Stimulated activated CD4-positive, alpha-beta T cell treated with anti-CD3 and anti-CD28 coated beads, Interleukin-4, amount 100 ng/mL, for 24 hours (primary cell): Measurements from ENCODE around the gene UCHL5.

Experiments used
- DNase-seq: peaks from one replicate; pipeline ENCODE4 v3.0.0-alpha.2; 2020

The UCHL5 gene

GRCh38 chr1:193059282-193060114 lies at the start of gene UCHL5, which contains the start of gene RO60:
Gene UCHL5 (minus strand): TSS chr1:193059360. CDS start chr1:193059260, 100 bp downstream.
Gene RO60 (plus strand): TSS chr1:193059612. CDS start chr1:193069055, 9,443 bp downstream.
- DNase-seq = peak; percentile 96

- DNase-seq = no peak
These were observed 49.3 kb upstream of the UCHL5 start for GRCh38 chr1:193108471-193108870.

DNA sequence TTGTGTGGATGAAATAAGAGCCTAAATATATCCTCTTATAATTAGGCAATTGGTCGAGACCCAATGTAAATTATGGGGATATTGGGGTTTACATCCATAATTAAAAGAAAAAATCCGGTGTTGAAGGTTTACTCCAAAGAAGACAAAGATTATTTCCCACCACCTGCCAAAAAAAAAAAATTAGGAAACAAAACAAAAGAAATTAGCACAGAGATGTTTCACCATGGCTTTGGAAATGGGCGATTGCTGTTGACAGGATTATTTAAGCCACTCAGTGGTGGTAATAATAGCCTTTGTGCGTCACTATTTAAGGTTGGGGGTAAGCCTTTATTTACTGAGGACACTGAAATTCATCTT lies 46.6 kb upstream of the UCHL5 start:
- DNase-seq = no peak

DNA sequence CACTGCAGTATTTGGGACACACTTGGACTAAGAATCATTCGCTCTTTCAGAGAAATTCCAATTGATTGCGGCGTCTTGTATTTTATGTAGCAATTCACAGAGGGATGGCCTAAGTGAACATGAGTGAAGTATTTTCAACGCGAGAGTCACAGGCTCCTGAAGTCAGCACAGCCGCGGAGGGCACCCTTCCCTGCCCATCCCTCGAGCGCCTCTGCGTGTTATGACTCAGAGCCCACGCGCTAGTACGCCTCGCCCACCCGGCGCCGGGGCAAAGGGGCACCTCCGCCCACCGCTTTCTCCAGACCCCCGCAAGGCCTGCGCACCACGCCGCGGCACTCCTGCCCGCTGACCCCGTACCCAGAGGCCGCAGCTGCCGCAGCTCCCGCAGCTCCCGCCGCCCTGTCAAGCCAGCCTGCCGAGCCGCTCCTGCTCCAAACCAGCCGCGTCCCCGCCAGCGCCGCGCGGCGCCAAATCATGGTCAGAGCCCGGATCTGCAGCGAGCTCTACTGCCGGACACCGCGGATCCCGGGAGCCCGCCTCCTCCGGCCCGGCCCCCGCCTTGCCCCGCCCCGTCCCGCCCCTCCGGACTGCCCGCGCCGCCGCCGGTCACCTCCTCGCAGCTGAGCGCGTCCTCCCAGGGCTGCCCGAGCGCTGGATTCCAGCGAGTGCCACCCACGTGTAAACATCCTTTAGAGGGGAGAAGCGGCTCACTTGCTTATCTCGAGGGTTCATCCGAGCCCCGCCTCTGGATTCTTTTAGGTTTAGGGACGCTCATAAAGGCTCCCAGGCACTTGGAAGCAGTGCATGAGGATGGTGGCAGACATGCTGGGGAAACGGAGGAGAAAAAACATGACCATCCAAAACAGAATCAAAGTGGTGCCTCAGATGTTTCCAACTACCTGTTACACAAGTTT lies 46.0 kb upstream of the UCHL5 start, which contains the start of gene GLRX2:
Gene GLRX2, minus strand, starts transcription at position 508 of the 914 bp plus-strand sequence. Its CDS starts 32 bp downstream, at position 476.
- DNase-seq = peak; percentile 64

DNA sequence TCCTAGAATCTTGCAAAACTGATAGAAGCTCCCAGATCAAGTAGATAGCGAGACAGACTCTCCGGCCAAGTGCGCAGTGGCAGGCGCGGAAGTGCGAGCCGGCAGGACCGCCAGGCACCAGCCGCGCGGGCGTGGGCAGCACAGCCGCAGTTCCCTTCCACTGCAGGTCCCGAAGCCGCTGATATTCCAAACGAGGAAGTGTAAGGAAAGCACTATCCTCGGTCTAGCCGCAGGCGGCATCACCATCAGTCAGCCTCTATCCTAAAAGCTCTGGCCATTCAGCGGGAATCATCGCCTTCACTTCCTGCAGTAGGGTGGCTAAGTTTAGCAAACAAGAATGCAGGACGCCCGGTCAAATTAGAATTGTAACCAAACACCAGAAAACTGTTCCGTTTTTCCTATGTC lies 45.3 kb upstream of the UCHL5 start:
- peak; percentile 20 for DNase-seq

DNA sequence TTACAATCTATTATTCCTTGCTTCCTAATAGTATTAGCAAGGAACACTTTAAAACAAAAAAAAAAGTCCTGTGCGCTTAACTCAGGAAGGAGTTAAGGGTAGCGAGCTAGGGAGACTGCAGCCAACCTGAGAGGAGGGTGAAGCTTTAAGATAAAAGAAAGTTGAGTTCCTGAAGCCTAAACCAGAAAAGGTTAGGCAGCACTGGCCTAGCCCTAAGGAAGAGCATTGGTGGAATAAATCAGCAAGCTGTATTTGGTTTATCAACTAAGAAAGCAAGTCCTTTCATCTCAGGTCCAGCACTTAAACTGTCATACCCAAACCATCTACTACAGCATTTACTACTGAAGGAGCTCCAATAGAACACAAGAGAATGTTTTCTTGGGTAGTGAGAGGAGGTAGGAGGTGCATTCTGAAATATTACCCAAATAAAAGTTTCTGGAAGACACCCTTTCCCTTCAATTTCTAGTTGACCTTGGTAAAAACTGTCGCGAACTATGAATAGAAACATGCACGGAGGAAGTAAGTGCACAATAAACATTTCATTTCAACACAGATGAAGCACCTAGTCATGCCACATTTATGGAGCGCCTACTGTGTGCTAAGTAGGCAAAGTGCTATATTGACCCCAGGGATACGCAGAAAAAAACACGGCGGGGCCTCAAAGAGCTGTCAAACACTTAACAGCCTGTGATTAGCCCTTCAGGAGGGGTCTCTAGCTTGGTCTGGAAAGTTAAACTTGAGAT lies 44.8 kb upstream of the UCHL5 start:
- DNase-seq = no peak

DNA sequence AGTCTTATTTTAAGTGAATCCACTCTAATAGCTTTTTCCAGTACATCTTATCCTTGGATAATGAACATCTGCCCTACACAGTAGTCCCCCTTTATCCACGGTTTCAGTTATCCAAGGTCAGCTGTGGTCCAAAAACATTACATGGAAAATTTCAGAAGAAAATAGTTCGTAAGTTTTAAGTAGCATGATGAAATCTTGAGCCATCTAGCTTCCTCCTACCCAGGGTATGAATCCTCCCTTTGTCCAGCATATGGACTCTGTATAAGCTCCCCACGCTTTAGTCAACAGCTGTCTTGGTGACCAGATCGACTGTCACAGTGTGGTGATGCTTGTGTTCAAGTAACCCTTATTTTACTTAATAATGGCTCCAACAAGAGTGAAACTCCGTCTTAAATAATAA lies 43.5 kb upstream of the UCHL5 start:
- no peak for DNase-seq

DNA sequence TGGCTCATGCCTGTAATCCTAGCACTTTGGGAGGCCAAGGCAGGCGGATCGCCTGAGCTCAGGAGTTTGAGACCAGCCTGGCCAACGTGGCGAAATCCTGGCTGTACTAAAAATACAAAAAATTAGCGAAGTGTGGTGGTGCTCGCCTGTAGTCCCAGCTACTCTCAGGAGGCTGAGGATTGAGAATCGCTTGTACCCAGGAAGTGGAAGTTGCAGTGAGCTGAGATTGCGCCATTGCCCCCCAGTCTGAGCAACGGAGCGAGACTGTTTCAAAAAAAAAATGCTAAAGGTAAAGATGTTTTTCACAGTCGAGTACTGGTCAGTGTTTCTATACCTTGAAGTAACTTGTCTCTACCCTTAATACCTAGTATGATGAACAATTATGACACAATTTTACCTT lies 35.0 kb upstream of the UCHL5 start:
- no peak for DNase-seq

DNA sequence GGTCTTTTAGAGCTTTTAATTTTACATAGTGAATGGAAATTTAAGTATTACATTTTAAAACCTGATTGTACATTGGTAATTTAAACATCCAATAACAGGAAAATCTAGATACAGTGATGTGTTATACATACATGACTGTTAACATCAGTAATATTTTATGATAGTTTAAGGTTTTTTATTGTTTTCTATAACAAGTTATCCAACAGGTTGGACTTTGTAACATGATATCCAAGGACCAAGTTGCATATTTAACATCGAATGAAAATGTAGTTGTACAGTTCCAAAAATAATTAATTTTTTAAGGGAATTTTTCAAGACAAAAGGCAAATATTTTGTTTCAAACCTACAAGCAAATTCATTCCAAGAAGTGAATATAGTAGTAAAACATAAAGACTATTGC lies 31.7 kb upstream of the UCHL5 start:
- no peak for DNase-seq

- no peak for DNase-seq
These were observed 28.7 kb upstream of the UCHL5 start for GRCh38 chr1:193087893-193088292.

GRCh38 chr1:193086342-193086741 lies 27.2 kb upstream of the UCHL5 start:
- DNase-seq = no peak

DNA sequence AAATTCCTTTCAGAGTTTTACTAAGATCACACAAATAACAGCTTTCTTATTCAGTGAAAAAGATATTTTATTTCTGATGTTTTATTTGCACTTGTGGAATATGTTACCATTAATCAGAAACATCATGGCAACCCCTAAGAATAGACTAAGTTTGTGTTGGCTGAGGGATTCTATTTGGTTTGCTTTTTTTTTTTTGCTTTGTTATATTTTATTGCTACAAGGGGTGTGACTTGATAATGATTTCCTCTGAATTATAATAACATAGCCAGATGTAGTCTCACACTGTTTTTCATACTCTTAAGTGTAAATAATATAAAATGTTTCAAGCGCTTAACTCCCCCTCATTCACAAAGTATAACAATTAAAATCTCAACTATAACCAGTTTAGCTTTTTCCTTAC lies 26.1 kb upstream of the UCHL5 start:
- no peak for DNase-seq

- no peak for DNase-seq
These were observed 24.4 kb upstream of the UCHL5 start for GRCh38 chr1:193083365-193084088.

DNA sequence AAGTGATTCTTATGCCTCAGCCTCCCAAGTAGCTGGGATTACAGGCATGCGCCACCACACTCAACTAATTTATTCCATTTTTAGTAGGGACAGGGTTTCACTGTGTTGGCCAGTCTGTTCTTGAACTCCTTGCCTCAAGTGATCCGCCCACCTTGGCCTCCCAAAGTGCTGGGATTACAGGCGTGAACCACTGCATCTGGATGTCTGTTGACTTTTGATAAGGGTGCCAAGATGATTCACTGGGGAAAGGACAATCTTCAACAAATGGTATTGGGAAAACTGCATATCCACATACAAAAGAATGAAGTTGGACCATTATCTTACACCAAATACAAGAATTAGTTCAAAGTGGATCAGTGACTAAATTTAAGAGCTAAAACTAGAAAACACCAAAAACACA lies 20.0 kb upstream of the UCHL5 start:
- no peak for DNase-seq

- DNase-seq = no peak
These were observed 18.8 kb upstream of the UCHL5 start for GRCh38 chr1:193077991-193078390.

- peak; percentile 14 for DNase-seq
These were observed 11.8 kb upstream of the UCHL5 start for GRCh38 chr1:193070942-193071341.

DNA sequence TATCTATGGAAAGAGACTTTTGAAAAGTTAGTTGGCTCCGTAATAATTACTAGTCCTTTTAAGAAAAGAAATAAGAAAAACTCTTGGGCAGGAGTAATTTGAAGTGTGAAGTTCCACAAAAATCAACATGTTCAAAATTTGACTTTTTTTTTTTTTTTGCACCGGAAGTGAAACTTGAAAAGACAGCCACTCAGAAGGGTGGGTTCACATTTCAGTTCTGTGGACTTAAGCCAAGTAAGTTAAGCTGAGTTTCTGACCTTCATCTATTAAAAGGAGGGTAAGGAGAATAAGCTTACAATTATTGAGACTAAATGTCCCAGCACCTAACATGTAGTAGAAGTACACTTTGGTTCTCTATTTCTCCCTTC lies 11.2 kb upstream of the UCHL5 start:
- no peak for DNase-seq

- DNase-seq = no peak
These were observed 10.7 kb upstream of the UCHL5 start for GRCh38 chr1:193069748-193070385.

DNA sequence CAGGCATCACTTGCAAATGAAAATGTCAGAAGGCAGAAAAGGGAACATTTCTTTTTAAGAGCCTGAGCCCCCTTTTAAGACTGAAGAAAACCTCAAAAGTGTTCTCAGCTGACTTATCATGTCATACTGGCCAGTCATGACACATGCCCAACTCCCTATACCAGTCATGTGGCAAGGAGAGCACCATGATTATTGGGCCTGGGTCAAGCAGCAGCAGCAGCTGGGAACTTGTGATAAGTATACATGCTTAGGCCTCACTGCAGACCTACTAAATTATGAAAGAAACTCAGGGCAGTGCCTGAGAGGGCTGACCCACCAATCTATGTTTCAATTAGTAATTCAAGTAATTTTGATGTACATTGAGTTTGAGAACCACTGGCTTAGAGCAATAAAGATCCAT lies 8.9 kb upstream of the UCHL5 start:
- DNase-seq = no peak

DNA sequence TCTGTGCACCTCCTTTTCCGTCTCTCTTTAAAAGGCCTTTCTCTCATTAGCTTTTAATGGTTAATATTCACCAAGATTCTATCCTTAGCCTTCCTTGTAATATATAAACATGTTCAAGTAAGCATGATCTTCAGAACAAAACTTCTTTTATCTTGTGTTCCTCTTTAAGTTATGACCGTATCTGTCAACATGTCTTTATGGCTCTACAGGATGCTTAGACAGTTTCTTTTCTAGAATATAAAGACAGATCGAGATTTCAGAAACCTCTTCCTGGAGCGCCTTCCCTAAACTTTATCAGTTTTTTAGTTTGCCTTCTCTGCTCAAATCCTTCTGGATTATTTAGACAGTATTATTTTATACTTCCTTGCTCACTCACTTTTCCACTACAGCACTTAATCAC lies 7.4 kb upstream of the UCHL5 start:
- DNase-seq = no peak

GRCh38 chr1:193065954-193066353 lies 6.8 kb upstream of the UCHL5 start:
- DNase-seq = no peak
